GM18517 (cell line): ENCODE measurements around the gene CD180.

Experiments
- ATAC-seq: cut with Tn5 transposase; IDR thresholded peaks from one replicate; pipeline ENCODE4 v1.9.1; 2021; ENCODE audit warnings: mild to moderate bottlenecking, moderate library complexity; ENCODE audit not compliant: unreplicated experiment

CD180 gene

DNA sequence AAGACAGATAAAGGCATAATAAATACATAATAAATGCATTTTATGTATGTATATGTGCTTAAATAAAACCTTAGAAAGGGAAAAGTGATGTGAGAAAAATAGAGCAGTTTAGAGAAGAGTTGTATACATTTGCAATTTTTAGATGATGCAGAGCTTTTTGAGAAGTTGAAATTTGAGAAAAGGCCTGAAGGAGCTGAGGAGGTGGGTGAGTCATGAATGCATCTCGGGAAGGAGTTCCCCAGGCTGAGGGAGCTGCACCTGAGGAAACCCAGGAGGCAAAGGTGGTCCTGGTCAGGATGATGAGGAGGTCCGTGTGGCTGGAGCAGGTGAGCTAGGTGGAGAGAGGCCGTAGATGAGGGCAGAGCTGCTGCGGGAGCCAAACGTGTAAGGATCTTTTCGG is 17.4 kb upstream of the CD180 start:
- no peak for ATAC-seq

DNA sequence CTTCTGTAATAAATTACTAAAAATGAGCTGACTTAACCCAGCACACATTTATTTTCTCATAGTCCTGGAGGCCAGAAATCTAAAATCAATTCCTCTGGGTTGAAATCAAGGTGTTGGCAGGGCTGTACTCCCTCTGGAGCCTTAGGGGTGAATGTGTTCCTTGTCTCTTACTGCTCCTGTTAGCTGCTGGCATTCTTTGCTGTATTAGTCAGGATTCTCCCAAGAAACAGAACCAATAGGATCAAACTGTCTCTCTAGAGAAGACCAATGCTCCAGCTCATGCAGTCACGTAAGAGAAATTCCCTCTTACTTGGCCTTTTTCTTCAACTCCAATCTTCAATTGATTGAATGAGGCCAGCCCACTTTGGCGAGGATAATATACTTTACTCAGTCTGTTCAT is 15.3 kb upstream of the CD180 start:
- ATAC-seq = no peak

DNA sequence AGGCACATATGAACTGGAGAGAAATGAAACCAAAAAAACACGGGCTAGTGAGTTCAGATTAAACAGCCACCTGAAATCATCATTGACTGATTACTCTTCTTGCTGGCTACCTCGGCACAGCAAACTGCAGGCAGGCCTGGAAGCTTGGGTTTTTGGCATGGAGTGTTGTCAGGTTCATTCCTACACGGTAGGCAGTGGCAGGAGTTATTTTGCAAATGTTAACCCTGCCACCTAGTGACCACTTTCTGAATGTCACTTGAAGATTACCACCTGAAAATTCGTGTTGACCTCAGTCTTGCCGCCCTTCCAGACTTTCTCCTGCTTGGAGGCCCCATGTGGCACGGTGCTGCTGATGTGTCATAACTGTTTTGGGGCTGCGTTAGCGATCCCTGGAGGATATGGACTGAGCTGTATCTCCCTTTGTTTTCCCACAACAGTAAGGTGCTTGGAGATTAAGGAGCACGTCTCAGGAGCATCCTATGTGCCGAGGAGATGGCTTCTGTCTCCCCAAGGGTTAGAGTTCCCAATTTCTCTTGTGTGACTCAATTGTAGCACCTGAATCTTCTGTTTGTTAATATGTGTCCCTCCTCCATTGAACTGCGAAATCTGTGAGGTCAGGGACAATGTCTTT is 12.7 kb upstream of the CD180 start:
- ATAC-seq = peak; percentile 19

DNA sequence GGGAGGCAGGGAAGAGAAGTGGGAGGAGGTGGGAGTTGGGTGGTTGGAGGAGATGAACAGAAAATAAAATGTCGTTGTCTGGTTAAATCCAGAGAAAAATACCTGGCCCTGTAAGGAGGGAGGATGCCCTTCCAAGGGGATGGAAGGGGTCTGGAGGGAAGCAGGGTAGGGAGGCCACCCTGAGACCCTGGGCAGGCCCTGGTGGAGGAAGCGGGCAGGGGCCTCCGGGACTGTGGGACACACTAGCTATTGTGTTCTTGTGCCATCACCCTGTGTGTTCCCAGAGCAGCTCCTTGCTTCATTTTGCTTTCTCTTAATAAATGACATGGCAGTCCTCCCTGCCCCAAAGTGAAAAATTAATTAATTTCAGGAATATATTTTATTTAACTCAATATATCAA is 11.8 kb upstream of the CD180 start:
- ATAC-seq = no peak

DNA sequence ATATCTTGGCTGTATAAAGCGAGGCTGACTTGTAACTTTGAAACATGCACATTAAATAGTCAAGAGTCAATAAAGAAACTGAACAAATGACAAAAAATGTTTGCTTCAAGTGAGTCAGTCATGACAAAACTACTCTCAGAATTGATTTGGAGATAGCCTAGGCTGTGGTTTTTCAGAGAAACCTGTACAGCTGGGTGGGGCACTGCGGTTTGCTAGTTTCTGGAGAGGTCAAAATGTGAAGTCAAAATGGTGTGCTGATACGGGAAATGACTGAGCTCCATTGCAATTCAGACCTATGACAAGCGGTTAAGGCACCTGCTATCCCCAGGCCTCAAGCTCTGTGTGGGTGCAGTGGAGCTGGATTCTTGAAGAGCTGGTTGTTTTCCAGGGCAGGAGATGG is 10.3 kb upstream of the CD180 start:
- ATAC-seq = peak; percentile 88

DNA sequence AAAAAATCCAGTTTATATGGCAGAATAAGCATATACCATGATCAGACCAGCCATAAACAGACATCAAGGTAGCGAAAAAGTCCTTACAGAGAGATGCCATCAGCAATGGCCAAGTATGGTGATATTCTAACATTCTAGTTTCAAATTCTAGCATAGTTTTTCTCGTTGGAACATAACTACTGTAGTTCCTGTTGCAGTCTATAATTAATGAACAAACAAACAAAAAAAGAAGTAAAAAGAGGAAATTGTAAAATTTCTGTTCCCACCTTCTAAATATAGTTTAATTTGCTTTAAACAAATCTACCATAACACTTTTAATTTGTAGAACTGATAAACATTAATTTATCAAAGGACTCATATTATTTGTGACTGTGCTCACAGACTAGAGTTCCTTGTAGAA is 9.9 kb upstream of the CD180 start:
- ATAC-seq = peak; percentile 43

DNA sequence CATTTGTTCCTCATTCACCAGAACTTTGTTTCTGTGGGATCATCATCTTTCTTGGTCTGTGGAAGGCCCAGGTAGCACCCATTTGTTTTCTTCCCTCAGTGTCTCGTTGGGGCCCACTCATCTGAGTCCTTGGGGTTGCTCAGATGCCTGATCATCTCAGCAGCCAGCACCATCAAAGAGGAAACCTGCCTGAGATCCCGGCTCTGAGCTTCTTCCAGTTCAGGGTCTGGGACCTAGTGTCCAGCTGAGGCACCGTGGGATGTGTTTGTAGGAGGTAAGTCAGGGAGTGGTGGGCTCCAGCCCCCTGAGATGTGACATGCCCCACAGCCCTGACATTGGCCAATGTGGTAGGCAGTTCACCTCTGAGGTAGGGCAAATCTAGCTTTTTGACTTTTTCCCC is 9.4 kb upstream of the CD180 start:
- ATAC-seq = no peak

DNA sequence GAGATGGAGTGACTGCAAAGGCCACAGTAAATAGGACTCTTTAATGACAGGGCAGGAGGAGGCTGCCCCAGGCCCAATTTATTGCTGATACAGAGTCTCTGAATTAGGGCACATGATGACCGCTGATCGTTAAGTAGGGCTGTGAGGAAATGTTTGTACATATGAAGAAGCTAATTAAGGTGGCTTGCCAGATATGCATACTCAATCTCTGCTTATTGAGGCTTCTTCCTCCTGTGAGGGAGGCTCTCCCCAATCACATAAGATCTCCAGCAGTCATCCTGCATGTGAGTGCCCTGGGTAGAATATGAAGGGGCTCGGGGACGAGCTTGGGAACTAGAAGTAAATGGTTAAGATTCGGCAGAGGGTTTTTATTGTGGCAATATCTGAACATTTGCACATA is 8.2 kb upstream of the CD180 start:
- no peak for ATAC-seq

DNA sequence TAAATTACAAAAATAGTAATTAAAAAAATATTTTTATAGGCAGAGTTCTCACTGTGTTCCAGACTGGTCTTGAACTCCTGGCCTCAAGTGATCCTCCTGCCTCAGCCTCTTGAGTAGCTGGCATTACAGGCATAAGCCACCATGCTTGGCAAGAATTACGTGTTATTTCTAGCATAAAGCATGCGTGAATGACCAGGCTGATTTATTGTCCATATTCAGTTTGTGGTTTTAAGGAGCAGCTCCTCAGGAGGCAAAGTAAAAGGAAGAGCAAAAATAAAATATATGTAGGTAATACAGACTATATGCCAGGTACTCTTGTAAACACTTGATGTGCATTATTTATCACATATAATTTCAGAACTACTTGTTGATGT is 7.1 kb upstream of the CD180 start:
- no peak for ATAC-seq

DNA sequence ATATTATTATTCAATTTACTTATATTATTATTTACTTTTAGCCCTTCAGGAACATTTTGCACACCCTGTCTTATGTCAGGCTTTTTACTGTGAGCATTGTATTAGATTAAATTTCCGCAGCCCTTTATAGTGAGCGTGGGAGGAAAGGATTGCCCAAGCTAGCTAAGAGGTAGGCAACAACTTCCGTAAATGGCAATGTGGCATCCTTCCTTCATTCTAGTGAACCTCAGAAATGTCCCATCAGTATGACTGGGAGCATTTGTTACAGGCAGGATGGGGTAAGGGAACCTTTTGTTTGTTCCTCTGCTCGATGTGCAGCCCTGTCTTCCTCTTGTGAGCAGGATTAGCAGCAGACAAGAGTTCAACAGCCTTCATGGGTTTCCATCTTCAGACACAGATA is 6.2 kb upstream of the CD180 start:
- ATAC-seq = no peak

DNA sequence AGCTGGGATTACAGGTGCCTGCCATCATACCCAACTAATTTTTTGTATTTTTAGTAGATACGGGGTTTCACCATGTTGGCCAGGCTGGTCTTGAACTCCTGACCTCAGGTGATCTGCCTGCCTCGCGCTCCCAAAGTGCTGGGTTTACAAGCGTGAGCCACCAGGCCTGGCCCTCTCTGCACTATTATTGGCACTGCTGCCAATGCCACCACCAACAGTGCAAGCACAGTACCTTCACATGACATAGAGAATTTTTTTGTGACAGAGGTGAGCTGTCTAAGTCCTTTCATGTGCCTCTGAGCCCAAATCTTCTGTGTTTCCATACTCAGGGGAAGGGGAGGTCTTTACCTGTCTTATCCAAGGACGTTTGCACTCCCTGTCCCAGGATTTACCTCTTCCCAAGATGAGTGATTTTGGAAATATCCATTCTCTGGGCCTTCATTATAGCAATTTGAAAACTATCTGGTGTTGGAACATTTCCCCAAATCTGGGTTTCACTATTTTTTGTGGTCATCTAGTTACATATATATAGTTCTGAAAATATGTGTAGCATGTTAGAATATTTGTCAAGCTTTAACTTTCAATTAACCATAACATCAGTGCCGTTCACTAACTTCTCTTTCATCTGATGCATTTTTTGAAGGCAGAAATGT is 5.4 kb upstream of the CD180 start:
- no peak for ATAC-seq

DNA sequence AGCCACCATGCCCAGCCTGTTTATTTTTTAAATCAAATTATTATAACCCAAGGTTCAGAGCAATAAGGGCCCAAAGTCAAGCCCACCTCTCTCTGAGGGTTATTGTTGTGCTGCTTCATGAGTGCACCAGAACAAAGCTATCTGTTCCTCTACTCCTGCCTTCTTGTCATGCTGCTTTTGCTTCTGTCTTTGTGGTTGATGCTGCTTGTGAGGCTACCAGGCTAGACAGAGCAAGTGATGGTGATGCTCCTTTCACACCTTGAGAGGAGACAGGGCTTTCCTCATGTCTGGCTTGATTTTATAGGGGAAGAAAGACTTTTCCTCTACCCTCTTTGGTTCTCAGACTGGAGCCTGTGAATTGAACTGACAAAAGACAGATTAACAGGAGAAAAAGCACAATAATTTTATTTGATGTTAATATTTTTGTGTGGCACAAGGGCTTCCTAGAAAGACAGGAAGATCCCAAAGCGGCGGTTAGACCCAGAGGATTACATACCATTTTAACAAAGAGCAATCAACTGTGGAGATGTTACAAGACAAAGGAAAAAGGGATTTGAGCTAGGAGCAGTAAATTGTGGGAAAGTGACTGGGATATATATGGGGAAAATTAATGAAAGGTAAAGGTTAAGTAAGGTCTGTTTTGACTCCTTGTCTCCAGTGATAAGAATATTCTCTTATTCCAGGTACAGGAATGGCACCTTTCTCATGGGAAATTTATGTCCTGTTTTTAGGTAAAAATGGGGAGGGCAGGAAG is 4.4 kb upstream of the CD180 start:
- ATAC-seq = peak; percentile 29

DNA sequence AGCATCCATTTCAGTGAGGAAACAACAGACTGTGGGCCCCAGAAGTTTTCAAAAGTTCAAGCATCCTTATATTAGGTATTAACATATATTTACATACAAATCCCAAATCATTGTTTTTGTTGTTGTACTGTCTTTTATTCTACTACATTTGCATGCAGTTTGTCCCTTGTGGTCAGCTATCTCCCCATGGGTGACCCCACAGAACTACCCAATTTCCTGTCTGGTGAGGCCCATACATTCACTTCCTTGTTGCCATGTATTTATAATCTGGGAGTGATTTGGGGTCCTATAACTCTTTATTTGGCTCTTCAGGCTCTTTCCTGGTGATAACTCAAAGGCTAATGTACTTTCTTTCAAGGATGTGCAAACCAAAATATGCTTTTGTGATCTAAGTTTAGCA is 3.3 kb upstream of the CD180 start:
- ATAC-seq = no peak

DNA sequence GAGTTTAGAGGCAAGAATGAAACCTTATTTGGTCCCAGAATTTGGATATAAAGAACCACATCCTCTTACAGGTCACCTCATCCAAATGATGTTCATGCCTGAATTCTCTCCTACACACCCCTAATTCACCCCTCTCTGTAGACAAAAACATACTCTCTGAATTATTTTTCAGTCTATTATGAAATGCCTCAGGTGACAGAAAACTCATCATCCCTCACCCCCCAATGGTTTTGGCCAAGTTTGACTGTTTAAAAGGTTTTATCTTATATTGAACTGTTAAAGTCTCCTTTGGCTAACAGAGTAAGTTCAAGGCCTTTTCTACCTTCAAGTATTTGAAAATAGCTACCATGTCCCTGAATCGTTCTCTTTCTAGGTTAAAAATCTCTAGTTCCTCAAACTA is 2.3 kb upstream of the CD180 start:
- ATAC-seq = no peak

DNA sequence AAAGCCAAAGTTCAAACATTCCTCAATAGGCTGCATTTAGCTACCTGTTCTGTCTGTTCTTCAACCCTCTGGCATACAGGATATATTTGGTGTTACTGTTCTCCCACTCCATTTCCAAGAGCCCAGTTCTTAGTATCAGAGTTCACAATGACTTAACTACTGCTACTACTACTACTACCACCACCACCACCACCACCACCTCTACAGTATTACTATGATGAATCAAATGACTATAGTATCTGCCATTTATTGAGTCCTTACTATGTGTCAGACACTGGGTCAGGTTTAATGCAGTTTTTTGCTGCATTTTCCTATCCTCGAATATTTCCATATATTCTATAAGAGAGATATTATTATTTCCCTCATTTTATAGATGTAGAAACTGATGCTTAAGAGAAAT is 937 bp upstream of the CD180 start:
- no peak for ATAC-seq

DNA sequence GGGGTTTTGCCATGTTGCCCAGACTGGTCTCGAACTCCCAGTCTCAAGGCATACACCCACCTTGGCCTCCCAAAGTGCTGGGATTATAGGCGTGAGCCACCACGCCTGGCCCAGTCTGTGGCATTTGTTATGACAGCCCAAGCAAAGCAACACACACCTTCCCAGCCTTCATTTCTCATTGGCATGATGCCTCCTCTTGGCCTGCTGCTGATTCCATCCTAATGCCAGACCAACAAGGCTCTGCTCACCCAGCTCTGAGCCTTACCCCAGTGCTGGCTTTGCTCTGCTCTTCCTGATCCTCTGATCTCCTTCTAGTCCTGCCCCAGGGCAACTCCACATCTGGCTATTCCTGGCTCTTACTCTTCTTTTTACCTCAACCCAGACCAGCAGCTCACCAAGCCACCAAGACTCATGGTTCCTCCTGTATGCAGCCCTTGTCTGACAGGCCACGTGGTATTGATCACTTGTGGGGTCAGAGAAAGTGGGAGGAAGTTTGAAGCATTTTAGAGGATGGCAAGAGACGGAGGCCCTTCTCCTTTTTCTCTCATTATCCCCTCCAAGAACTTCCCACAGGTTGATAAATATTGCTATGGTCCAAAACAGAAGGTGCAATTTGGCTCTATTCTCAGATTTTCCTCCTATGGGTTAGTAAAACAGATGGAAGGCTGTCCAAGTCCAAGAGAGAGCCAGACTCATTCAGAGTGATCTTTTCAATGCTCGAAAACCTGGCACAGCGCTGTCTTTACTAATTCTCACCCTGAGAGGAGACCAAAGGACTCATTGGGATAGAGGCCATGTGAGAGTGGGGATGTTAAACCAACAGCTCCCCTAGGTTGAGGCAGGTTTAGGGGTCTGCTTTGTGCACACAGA is 958 bp downstream of the CD180 start:
- no peak for ATAC-seq

DNA sequence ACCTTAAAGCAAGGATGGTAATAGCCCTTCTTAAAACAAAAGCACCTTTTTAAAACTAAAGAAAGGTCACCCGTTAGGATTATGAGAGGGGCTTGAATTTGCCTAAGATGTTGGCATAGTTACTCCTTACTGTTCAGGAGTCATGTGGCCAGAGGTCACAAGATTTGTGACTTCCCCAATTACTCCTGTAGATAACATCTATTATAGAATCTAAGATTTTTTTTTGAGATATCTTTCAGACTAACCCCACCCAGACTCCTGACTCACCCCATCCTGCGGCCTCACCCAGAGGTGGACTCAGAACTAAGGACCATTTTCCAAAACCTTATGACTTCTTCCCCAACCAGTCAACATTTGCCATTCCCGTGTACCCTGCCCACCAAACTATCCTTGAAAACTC is 2.4 kb downstream of the CD180 start:
- no peak for ATAC-seq

DNA sequence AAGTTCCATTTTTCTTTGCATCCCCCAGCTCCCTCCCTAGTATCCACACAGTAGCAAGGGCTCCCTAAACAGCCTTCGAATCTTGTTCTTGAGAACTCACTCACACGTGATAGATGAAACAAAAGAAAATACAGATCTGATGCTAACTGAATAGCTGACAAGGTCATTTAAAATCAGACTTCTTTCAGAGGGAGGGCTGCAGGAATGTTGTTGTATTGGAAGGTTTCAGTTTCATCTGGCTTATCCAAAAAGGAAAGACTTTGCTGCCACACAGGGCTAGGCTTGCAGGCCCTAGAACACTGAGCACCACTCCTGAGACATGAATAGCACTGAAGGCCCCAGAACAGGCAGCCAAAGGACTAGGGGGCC is 3.2 kb downstream of the CD180 start:
- no peak for ATAC-seq

DNA sequence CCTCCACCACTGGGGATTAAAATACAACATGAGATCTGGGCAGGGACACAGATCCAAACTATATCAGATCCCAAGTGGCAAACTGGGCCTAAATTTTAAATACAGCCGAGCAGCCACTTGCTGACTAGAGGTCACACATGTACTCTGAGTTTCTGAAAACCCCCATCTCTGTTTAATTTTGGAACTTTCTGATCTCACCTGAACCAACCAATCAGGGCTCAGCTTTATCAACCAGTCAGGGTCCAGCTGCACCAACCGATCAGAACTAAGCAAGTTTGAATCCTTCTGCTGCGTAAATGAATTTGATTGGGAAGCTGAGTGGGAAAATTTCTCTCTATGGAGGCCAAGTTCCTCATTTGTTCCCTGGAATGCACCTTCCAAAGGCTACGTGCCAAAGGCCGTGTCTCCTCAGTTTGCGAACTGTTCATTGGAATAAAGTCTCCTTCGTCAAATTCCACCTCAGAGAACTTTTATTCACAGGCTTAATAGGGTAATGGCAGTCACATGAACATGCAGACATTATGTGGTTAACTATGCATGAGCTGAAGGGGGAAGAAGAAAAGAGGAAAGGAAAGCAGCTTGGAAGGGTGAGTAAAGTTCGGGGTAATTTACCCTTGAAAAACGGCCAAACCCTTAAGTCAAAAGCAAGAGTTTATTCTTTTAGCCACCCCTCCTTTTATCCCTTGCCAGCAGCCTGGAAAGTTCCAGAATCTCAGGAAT is 3.7 kb downstream of the CD180 start:
- no peak for ATAC-seq

DNA sequence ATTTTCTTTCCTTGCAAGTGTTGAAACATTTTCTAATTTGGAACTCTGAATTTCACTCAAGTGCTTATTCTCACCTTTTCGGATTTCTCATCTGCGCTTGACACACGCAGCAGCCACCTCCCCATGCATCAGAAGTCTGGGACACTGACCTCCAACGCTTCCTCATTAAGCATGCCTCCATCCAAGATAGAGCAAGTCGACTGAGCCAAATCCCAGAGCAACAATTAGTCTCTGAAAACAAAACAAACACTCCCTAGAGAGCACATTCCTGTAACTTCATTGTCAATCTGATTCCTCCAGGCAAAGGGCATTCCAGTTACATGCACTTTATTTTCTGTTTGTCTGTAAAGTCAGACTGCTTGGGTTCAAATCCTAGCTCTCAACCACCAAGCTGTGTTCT is 5.7 kb downstream of the CD180 start:
- no peak for ATAC-seq

DNA sequence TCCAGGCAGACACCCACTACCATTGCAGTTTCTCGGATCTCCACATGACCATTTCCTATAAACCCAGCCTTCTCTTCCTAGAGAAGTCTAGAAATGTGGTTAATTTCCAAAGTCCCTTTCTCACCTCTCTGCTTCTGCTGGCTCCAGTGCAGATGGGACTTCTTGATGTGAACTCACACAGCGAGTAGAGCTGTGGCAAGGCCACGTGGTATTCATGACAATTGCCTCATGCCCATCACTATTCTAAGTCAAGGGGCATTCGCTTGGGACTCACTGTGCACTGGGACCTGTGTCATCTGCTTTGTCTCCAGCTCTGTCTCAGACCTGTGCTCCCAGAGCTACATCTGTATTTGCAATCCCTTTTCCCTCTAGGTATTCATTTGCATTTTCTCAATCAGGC is 6.2 kb downstream of the CD180 start:
- ATAC-seq = no peak
